ENCODE data around the gene GFI1B.

- TF ChIP-seq CTCF (IDR thresholded peaks at IDR 0.05) (no peak), EZH2 (IDR thresholded peaks at IDR 0.05) (no peak), EZH2phosphoT487 (IDR thresholded peaks at IDR 0.05) (no peak)
These were observed 8.7 kb upstream of the GFI1B start for GRCh38 chr9:132969783-132970182.

Measured in neural progenitor cell (in vitro differentiated cells).